ENCODE measurements around the gene SPOPL.
"Not testable (repeated sequence)": the region's sequence is repeated elsewhere in the genome, so short reads cannot be mapped to it uniquely, and the experiment has no call there.

The SPOPL gene

GRCh38 chr2:138501425-138502254 is at the start of gene SPOPL:
SPOPL (plus strand) TSS chr2:138501770; CDS start chr2:138550217, 48,447 bp downstream.
- peak; percentile 71 to 95 (median 90) for DNase-seq
- intact Hi-C loops (cut with DNase I): loop anchor here (10.0 kb wide), 1 partner anchor 537 kb away; the partner anchor contains the start of gene HNMT

- no peak for DNase-seq
- intact Hi-C loops (cut with DNase I): no loop called here
Measured at GRCh38 chr2:138452324-138452723, 49.2 kb upstream of the SPOPL start.

GRCh38 chr2:138453815-138454214 is 47.8 kb upstream of the SPOPL start:
- DNase-seq: no peak
- intact Hi-C loops (cut with DNase I): no loop called here

- DNase-seq: no peak
- intact Hi-C loops (cut with DNase I): no loop called here
Measured at GRCh38 chr2:138454761-138455160, 46.8 kb upstream of the SPOPL start.

GRCh38 chr2:138455275-138455674 is 46.3 kb upstream of the SPOPL start:
- intact Hi-C loops (cut with DNase I): no loop called here
- no peak for DNase-seq

- intact Hi-C loops (cut with DNase I): no loop called here
- DNase-seq: no peak
Measured at GRCh38 chr2:138455691-138456090, 45.9 kb upstream of the SPOPL start.

- DNase-seq; intact Hi-C loops (cut with DNase I): not testable (repeated sequence)
Measured at GRCh38 chr2:138462689-138463088, 38.9 kb upstream of the SPOPL start.

GRCh38 chr2:138468617-138469016 is 33.0 kb upstream of the SPOPL start:
- DNase-seq: no peak
- intact Hi-C loops (cut with DNase I): no loop called here

- DNase-seq: no peak
- intact Hi-C loops (cut with DNase I): no loop called here
Measured at GRCh38 chr2:138469411-138469810, 32.2 kb upstream of the SPOPL start.

GRCh38 chr2:138470941-138471340 is 30.6 kb upstream of the SPOPL start:
- intact Hi-C loops (cut with DNase I): no loop called here
- peak in 28 of 42 donors; percentile 4 to 61 (median 22) for DNase-seq

GRCh38 chr2:138474100-138474825 is 27.3 kb upstream of the SPOPL start:
- intact Hi-C loops (cut with DNase I): no loop called here
- DNase-seq: no peak

GRCh38 chr2:138475277-138475776 is 26.2 kb upstream of the SPOPL start:
- no peak for DNase-seq
- intact Hi-C loops (cut with DNase I): no loop called here

- no peak for DNase-seq
- intact Hi-C loops (cut with DNase I): no loop called here
Measured at GRCh38 chr2:138476186-138476585, 25.4 kb upstream of the SPOPL start.

GRCh38 chr2:138476940-138477339 is 24.6 kb upstream of the SPOPL start:
- intact Hi-C loops (cut with DNase I): no loop called here
- no peak for DNase-seq

GRCh38 chr2:138482796-138483195 is 18.8 kb upstream of the SPOPL start:
- DNase-seq; intact Hi-C loops (cut with DNase I): not testable (repeated sequence)

- DNase-seq: no peak
Measured at GRCh38 chr2:138485019-138485418, 16.6 kb upstream of the SPOPL start.

GRCh38 chr2:138486363-138487198 is 15.0 kb upstream of the SPOPL start:
- intact Hi-C loops (cut with DNase I): no loop called here
- no peak for DNase-seq

More at GRCh38 chr2:138485019-138485418, 16.6 kb upstream of the SPOPL start:
- intact Hi-C loops (cut with DNase I): no loop called here

GRCh38 chr2:138490673-138491494 is 10.7 kb upstream of the SPOPL start:
- intact Hi-C loops (cut with DNase I): no loop called here
- DNase-seq: no peak
